Measurements from ENCODE around the gene SYTL1.
"Not testable (repeated sequence)": the region's sequence is repeated elsewhere in the genome, so short reads cannot be mapped to it uniquely, and the experiment has no call there.

The SYTL1 gene

DNA sequence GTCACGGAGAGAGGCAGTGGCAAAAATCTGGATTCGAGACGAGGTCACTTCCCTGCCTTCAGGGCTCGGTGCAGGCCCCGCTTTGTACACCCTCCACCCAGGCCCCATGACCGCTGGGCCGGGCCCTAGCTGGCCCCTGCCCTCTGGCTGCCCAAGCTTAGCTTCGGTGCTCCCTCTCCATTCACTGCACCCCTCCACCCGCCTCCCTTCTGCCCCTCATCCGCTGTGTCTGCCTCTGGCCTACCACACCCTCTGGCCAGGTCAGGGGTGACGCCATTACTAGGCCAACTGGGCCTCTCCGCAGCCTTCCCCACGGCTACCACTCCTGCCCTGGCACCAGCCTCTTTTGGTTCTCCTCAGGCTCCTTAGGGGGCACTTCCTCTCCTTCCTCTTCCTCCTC is 41.8 kb downstream of the SYTL1 start:
- H3K9ac ChIP-seq (ENCODE audit: low read depth, low read length) = no peak overlapping the region
- no peak overlapping the region for H3K27ac ChIP-seq (ENCODE audit: low read length)
- no peak overlapping the region for H2AFZ ChIP-seq (ENCODE audit: low read depth, low read length)
- no peaks in the 10 kb centered on the region for H3K4me1 ChIP-seq (ENCODE audit: insufficient read depth, low read length)
- TF ChIP-seq, protein P1, sequence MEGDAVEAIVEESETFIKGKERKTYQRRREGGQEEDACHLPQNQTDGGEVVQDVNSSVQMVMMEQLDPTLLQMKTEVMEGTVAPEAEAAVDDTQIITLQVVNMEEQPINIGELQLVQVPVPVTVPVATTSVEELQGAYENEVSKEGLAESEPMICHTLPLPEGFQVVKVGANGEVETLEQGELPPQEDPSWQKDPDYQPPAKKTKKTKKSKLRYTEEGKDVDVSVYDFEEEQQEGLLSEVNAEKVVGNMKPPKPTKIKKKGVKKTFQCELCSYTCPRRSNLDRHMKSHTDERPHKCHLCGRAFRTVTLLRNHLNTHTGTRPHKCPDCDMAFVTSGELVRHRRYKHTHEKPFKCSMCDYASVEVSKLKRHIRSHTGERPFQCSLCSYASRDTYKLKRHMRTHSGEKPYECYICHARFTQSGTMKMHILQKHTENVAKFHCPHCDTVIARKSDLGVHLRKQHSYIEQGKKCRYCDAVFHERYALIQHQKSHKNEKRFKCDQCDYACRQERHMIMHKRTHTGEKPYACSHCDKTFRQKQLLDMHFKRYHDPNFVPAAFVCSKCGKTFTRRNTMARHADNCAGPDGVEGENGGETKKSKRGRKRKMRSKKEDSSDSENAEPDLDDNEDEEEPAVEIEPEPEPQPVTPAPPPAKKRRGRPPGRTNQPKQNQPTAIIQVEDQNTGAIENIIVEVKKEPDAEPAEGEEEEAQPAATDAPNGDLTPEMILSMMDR (IDR thresholded peaks at IDR 0.05; ENCODE audit: borderline replicate concordance, extremely low read depth, low read length, poor library complexity, severe bottlenecking) = no peak
- no peak for TF ChIP-seq EZH2 (IDR thresholded peaks at IDR 0.05; ENCODE audit: borderline replicate concordance, low read depth, low read length, severe bottlenecking)
- no peaks in the 10 kb centered on the region for H3K9me3 ChIP-seq (ENCODE audit: insufficient read depth, low read length, severe bottlenecking)
- no peak for ATAC-seq (ENCODE audit: insufficient read depth, low read depth)
- no peak overlapping the region for H3K4me3 ChIP-seq (ENCODE audit: low read depth in 1 of 2, low read length in 2 of 2)
- H3K79me2 ChIP-seq (ENCODE audit: insufficient read depth, low read length) = no peaks in the 10 kb centered on the region
- H3K27me3 ChIP-seq (ENCODE audit: insufficient read depth, low read length, poor library complexity) = no peaks in the 10 kb centered on the region
- no peaks in the 10 kb centered on the region for H3K36me3 ChIP-seq (ENCODE audit: insufficient read depth, low read length)
- no peak for DNase-seq
- H4K20me1 ChIP-seq (ENCODE audit: insufficient read depth, low read length) = no peaks in the 10 kb centered on the region
- H3K4me2 ChIP-seq (ENCODE audit: insufficient read depth, low read length) = no peak overlapping the region

DNA sequence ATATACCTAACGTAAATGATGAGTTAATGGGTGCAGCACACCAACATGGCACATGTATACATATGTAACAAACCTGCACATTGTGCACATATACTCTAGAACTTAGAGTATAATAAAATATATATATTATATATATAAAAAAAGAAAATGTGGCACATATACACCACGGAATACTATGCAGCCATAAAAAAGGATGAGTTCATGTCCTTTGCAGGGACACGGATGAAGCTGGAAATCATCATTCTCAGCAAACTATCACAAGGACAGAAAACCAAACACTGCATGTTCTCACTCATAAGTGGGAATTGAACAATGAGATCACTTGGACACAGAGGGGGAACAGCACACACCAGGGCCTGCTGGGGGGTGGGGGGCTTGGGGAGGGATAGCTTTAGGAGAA is 43.0 kb downstream of the SYTL1 start:
- H3K4me3 ChIP-seq (ENCODE audit: low read depth in 1 of 2, low read length in 2 of 2); H3K27ac ChIP-seq (ENCODE audit: low read length); H3K4me2 ChIP-seq (ENCODE audit: insufficient read depth, low read length); H3K9me3 ChIP-seq (ENCODE audit: insufficient read depth, low read length, severe bottlenecking); ATAC-seq (ENCODE audit: insufficient read depth, low read depth); DNase-seq; H3K27me3 ChIP-seq (ENCODE audit: insufficient read depth, low read length, poor library complexity); H3K4me1 ChIP-seq (ENCODE audit: insufficient read depth, low read length); H3K79me2 ChIP-seq (ENCODE audit: insufficient read depth, low read length); H4K20me1 ChIP-seq (ENCODE audit: insufficient read depth, low read length); H3K9ac ChIP-seq (ENCODE audit: low read depth, low read length); H2AFZ ChIP-seq (ENCODE audit: low read depth, low read length); H3K36me3 ChIP-seq (ENCODE audit: insufficient read depth, low read length): not testable (repeated sequence)

DNA sequence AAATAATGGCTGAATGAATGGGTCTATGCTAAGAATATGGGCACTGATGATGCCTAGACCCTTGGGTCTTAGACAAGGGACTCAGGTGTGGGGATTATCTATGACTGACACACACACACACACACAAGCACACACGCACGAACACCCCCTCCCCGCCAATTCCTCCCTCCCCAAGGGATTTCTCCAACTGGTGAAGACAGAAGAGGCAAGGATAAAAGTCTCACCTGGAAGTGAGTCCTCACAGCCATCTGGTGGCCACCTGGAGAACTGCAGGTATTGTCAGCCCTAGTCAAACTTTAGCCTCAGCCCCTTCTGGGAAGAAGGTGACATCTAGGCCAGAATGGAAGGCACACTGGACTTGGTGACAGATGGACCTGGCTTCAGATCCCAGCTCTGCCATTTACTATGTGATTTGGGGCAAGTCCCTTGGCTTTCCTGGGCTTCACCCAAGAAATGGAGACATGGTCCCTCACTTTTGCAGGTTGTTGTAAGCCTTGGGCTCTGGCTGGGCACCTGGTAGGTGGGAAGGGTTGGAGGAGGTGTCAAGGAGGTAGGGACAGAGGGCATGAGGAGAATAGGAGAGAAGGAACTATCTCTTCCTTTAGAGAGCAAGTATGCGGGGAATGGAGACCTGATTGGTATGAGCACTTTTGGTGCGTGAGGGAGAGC is 46.6 kb downstream of the SYTL1 start:
- Histone ChIP-seq H3K4me1 (ENCODE audit: insufficient read depth, low read length) (no peaks in the 10 kb centered on the region), H3K4me2 (ENCODE audit: insufficient read depth, low read length) (no peak overlapping the region), H2AFZ (ENCODE audit: low read depth, low read length) (no peak overlapping the region), H3K79me2 (ENCODE audit: insufficient read depth, low read length) (no peaks in the 10 kb centered on the region), H3K27ac (ENCODE audit: low read length) (no peak overlapping the region), H3K4me3 (ENCODE audit: low read depth in 1 of 2, low read length in 2 of 2) (no peak overlapping the region), H3K36me3 (ENCODE audit: insufficient read depth, low read length) (no peaks in the 10 kb centered on the region), H4K20me1 (ENCODE audit: insufficient read depth, low read length) (no peaks in the 10 kb centered on the region), H3K9ac (ENCODE audit: low read depth, low read length) (no peak overlapping the region), H3K9me3 (ENCODE audit: insufficient read depth, low read length, severe bottlenecking) (no peaks in the 10 kb centered on the region), H3K27me3 (ENCODE audit: insufficient read depth, low read length, poor library complexity) (no peaks in the 10 kb centered on the region)
- DNase-seq (peak; percentile 71), ATAC-seq (ENCODE audit: insufficient read depth, low read depth) (peak; percentile 74)
- TF ChIP-seq EZH2 (IDR thresholded peaks at IDR 0.05; ENCODE audit: borderline replicate concordance, low read depth, low read length, severe bottlenecking) = no peak
- TF ChIP-seq, protein P1 (IDR thresholded peaks at IDR 0.05; ENCODE audit: borderline replicate concordance, extremely low read depth, low read length, poor library complexity, severe bottlenecking) = peak; percentile 95

DNA sequence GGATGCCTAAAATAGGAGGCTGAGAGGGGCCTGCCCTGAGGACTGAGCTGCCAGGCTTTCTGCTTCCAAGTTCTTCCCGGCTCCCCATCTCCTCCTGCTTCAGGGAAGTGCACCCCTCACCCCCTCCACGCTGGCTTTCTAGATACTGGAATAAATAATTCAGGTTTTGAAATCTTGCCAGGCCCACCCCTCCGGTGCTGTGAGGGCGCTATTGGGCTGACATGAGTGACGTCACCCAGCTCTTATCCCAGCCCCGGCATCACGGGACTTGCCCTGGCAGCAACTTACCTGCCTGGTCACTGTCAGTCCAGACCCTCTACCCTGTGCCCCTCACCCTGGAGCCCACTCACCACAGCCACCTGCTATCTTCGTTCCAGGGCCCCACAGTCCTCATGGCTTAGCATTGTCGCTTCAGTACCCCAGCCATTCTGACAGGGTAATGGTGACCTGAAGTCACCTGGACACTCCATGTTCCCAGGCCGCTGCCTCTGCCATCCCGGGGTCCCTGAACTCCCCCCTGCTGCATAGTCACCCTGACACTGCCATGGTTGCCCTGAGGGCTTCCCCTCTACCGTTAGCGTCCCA is 49.8 kb downstream of the SYTL1 start:
- no peaks in the 10 kb centered on the region for H4K20me1 ChIP-seq (ENCODE audit: insufficient read depth, low read length)
- H3K9ac ChIP-seq (ENCODE audit: low read depth, low read length) = no peak overlapping the region
- ATAC-seq (ENCODE audit: insufficient read depth, low read depth) = no peak
- no peaks in the 10 kb centered on the region for H3K9me3 ChIP-seq (ENCODE audit: insufficient read depth, low read length, severe bottlenecking)
- peaks cover 5% of the 10 kb centered on the region; the same call in 1 of the 2 replicates for H3K4me1 ChIP-seq (ENCODE audit: insufficient read depth, low read length)
- no peak overlapping the region for H3K27ac ChIP-seq (ENCODE audit: low read length)
- no peaks in the 10 kb centered on the region for H3K27me3 ChIP-seq (ENCODE audit: insufficient read depth, low read length, poor library complexity)
- no peak for DNase-seq
- no peaks in the 10 kb centered on the region for H3K36me3 ChIP-seq (ENCODE audit: insufficient read depth, low read length)
- no peak for TF ChIP-seq EZH2 (IDR thresholded peaks at IDR 0.05; ENCODE audit: borderline replicate concordance, low read depth, low read length, severe bottlenecking)
- TF ChIP-seq, protein P1 (IDR thresholded peaks at IDR 0.05; ENCODE audit: borderline replicate concordance, extremely low read depth, low read length, poor library complexity, severe bottlenecking) = no peak
- no peak overlapping the region for H2AFZ ChIP-seq (ENCODE audit: low read depth, low read length)
- no peaks in the 10 kb centered on the region for H3K79me2 ChIP-seq (ENCODE audit: insufficient read depth, low read length)
- no peak overlapping the region for H3K4me2 ChIP-seq (ENCODE audit: insufficient read depth, low read length)
- no peak overlapping the region for H3K4me3 ChIP-seq (ENCODE audit: low read depth in 1 of 2, low read length in 2 of 2)
